ENCODE data around the gene REC8.

REC8 gene

DNA sequence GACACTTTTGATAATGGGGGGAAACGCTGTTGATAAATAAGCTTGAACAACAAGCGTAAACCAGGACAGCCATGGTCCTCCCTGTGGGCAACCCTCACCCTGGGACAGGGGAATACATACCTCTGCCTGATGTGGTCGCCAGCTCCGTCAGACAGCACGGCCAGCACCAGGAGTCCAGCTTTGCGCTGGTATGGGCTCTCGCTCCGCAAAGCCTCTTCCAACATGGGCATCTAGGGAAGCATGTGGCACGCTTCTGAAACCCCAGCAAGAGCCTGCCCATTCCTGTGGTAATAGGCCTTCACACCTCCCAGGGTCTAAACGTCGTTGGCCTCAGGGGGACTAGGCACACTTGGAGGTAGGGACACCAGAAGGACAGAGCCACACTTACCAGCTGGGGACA lies 13.9 kb downstream of the REC8 start:
- TF ChIP-seq, protein P1, sequence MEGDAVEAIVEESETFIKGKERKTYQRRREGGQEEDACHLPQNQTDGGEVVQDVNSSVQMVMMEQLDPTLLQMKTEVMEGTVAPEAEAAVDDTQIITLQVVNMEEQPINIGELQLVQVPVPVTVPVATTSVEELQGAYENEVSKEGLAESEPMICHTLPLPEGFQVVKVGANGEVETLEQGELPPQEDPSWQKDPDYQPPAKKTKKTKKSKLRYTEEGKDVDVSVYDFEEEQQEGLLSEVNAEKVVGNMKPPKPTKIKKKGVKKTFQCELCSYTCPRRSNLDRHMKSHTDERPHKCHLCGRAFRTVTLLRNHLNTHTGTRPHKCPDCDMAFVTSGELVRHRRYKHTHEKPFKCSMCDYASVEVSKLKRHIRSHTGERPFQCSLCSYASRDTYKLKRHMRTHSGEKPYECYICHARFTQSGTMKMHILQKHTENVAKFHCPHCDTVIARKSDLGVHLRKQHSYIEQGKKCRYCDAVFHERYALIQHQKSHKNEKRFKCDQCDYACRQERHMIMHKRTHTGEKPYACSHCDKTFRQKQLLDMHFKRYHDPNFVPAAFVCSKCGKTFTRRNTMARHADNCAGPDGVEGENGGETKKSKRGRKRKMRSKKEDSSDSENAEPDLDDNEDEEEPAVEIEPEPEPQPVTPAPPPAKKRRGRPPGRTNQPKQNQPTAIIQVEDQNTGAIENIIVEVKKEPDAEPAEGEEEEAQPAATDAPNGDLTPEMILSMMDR (IDR thresholded peaks at IDR 0.05; ENCODE audit: low read depth, low read length), result no peak
- H3K4me3 ChIP-seq (ENCODE audit: low read depth, low read length), result no peak overlapping the region

DNA sequence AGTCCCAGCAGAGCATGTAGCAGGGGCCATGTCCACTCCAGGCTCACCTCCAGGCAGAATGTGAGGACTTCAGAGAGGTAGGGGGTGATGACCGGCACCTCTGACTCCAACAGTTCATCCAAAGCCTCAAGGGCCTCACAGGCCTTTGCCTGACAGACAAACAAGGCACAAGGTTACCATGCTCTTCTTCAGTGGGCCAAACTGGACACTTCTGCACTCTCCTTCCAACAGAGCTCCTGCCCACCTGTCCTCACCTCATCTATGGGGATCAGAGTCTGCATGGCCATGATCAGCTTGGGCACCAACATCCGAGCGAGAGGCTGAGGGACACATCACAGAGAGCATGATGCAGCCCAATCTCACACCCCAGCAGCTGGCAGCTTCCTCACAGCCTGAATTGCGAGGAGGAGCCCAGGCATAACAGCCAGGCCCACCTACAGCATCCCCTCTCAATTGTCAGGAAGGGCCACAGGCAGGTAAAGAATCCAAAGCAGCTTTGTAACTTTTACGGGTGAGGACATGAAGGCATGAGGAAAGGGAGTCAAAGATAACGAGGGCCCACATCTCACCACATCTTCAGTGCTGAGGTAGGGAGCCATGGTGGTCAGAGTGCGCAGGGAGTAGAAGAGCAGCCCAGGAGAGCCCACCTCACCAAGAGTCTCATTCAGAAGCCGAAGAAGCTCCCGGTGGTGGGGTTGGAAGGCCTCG lies 15.1 kb downstream of the REC8 start:
- H3K4me3 ChIP-seq (ENCODE audit: low read depth, low read length), result no peak overlapping the region
- TF ChIP-seq, protein P1 (IDR thresholded peaks at IDR 0.05; ENCODE audit: low read depth, low read length), result no peak

DNA sequence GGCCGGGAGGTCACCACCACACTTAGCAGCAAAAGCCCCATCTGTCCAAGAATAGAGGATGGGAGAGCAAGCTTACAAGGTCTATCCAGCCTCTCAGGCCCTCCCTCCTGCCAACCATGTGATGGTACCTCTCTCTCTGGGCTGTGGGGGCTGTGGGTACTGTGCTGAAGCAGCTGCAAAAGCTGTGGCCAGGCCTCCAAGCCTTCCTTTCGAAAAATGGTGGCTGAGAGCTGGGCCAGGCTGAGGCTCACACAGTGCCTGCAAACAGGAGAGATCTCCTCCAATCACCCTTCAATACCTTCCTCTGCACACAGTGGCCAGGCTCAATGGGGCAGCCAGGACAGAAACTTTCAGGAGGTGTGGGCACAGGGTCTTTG lies 15.6 kb downstream of the REC8 start:
- TF ChIP-seq, protein P1 (IDR thresholded peaks at IDR 0.05; ENCODE audit: low read depth, low read length), result no peak
- H3K4me3 ChIP-seq (ENCODE audit: low read depth, low read length), result peak overlapping the region; percentile 78

DNA sequence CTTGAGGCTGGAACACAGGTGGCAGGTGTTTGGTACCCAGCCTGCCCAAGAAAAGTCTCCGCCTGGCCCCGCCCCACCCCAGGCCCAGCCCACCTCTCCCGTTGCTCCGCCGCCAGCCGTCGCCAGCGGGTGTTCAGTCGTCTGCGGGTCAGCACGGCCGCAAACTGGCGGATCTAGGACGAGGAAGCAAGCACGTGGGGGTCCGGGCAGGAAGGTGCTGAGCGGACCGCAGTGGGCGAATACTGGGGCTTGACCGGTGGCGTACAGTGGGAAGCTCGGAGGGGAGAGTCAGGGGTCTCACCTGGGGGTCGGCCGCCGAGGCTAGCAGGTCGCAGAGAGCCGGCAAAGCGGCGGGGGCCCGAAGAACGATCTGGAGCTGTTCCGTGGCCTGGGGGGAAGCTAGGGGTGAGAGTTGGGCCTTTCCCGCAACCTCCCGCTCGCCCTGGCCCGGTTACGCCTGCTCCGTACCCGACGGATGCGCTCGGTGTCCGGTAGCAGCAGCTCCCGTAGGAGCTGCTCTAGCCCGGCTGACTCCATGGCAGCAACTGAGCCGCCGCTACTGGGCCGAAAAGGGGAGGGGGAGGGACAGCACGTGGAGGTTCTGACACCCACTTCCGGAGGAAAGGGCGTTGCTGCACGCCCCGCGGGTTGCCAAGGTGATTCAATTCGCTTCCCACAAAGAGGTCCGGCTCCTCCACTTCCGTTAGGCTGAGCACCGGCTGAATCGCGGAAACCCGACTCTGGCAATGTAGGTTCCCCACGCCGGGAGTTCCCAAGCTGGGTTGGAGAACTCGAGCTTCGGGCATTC lies 16.6 kb downstream of the REC8 start, which contains the start of gene IPO4:
TSS of gene IPO4 (minus strand) at position 566 of the 808 bp plus-strand sequence. CDS start at position 537, 29 bp downstream.
- H3K4me3 ChIP-seq (ENCODE audit: low read depth, low read length), result peak within 1 kb of the TSS; percentile 78
- TF ChIP-seq, protein P1 (IDR thresholded peaks at IDR 0.05; ENCODE audit: low read depth, low read length), result no peak

DNA sequence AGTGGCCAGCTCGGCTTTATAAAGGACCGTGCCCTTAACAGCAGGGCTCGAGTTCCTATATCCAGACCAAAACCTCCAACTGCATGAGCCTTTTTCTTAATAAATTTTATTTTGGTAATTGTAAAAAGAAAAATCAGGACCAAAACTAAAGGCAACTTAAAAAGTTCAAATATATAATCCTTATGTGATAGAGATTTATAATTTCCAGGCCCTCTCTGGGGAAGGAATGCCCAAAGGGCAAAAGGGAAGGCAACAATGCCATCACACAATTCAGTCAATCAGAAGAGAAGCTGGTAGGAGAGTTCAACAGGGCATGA lies 17.1 kb downstream of the REC8 start:
- H3K4me3 ChIP-seq (ENCODE audit: low read depth, low read length), result no peak overlapping the region; the same call in 1 of the 2 replicates
- TF ChIP-seq, protein P1 (IDR thresholded peaks at IDR 0.05; ENCODE audit: low read depth, low read length), result no peak

DNA sequence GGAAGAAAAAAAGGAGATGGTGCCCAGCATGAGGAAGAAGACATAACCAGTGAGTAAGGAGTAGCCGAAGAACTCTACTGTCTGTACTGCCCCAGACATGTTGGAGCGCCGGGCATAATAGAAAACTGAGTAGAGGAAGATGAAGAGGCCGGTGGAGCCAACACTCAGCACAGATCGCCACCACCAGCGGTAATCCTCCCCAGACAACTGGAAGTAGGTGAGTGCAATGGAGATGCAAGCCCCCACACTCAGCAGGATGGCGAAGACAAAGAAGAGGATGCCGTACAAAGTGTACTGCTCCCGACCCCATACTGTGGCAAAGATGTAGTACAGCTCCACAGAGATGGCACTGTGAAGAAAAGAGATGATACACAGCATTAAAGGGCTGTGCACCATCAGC lies 17.6 kb downstream of the REC8 start:
- TF ChIP-seq, protein P1 (IDR thresholded peaks at IDR 0.05; ENCODE audit: low read depth, low read length), result no peak
- no peak overlapping the region for H3K4me3 ChIP-seq (ENCODE audit: low read depth, low read length)

DNA sequence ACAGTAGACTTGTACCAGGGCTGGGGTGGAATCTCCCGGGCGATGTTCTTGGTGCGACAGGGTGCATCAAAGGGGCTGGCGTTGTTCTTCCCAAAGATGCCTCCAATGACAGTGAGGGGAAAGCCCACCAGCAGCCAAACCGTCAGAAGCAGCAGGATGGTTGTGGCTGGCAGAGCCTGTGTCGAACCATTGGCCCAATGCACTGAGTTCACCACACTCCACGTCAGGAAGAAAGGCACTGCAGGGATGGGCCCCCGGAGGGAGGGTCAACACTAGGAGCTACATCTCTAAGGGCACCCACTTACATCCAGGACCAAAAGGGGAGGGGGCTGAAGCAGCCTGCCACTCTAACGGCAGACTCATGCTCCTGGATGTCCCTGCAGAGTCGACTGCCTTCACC lies 18.5 kb downstream of the REC8 start:
- TF ChIP-seq, protein P1 (IDR thresholded peaks at IDR 0.05; ENCODE audit: low read depth, low read length), result no peak
- no peak overlapping the region for H3K4me3 ChIP-seq (ENCODE audit: low read depth, low read length)
